ENCODE measurements around the gene COL5A1.

Gene COL5A1

DNA sequence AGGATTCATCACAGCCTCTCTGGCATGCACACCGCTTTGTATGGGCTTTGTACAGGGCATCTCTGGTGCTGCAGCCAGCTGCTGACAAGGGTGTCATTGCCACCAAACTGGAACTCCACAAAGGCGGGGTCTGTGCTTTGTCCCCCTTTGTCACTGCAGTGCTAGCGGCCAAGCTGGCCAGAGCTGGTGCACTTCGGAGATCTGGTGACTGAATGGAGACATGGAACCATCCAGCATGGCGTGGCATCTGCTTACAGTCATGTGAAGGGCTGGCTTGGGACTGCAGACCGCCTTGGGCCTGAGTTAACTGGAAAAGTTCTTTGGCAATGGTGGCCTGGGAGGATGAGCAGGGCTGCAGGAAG is 18.7 kb upstream of the COL5A1 start:
- no peak for DNase-seq (ENCODE audit: low read depth)
- no peak overlapping the region for H3K4me3 ChIP-seq (ENCODE audit: low read length)
- TF ChIP-seq, protein P1, sequence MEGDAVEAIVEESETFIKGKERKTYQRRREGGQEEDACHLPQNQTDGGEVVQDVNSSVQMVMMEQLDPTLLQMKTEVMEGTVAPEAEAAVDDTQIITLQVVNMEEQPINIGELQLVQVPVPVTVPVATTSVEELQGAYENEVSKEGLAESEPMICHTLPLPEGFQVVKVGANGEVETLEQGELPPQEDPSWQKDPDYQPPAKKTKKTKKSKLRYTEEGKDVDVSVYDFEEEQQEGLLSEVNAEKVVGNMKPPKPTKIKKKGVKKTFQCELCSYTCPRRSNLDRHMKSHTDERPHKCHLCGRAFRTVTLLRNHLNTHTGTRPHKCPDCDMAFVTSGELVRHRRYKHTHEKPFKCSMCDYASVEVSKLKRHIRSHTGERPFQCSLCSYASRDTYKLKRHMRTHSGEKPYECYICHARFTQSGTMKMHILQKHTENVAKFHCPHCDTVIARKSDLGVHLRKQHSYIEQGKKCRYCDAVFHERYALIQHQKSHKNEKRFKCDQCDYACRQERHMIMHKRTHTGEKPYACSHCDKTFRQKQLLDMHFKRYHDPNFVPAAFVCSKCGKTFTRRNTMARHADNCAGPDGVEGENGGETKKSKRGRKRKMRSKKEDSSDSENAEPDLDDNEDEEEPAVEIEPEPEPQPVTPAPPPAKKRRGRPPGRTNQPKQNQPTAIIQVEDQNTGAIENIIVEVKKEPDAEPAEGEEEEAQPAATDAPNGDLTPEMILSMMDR (IDR thresholded peaks at IDR 0.05; ENCODE audit: insufficient read depth, low read depth, low read length, missing control alignments) = no peak

DNA sequence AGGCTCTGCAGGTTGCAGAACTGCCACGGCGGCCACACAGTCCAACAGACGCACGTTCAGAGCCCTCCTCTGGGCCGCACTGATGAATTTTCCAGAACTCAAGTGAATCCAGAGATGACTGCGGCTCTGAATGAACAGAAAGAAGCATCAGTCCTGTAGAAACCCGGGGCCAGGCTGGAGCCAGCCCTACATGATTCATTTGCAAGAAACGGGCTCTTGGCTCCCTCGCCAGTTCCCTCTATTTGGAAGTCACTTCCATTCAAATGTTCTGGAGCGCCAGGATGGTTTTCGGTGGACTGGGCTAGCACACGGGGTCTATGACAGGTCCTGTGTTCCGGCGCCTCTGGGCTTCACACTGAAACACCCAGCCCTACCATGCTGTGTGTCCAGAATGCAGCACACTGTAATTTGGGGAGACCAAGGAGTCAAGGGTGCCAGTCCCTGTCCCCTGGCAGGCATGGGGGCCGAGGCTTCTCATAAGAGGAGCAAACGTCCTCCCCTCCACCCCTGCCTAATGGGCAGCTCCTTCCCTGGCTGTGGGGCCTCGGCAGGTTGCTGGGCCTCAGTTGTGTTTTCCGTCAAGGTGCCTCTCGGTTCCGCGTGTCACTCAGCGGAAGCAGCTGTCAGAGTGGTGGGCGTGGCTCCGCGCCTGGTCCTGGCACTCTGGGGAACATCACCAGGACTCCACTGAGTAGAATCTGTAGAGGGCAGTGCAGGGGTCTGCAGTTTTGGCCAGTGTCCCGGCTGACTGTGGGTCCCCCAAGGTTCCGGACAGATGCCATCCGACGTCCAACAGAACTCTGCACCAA is 18.1 kb upstream of the COL5A1 start:
- TF ChIP-seq, protein P1 (IDR thresholded peaks at IDR 0.05; ENCODE audit: insufficient read depth, low read depth, low read length, missing control alignments) = no peak
- no peak for DNase-seq (ENCODE audit: low read depth)
- H3K4me3 ChIP-seq (ENCODE audit: low read length) = no peak overlapping the region

DNA sequence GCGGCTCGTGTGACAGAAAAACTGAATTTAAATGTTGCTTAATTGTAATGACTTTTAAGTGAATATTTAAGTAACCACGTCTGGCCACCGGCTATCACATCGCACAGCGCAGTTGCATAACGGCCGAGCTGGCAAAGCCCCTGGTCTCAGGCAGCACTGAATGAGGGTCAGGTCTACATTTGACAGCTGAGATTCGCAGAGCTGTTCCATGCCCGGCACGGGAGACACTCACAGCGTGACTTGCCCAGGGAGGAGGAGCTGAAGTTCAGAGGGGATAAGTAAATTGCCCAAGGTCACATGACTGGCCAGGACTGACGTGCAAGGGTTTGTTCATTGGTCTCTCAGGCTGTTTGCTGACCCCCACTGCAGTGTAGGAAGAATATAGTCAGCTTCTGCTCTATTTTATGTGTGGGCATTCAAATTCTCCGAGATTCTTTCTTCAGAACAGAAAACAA is 17.4 kb upstream of the COL5A1 start:
- no peak for DNase-seq (ENCODE audit: low read depth)
- TF ChIP-seq, protein P1 (IDR thresholded peaks at IDR 0.05; ENCODE audit: insufficient read depth, low read depth, low read length, missing control alignments) = no peak
- H3K4me3 ChIP-seq (ENCODE audit: low read length) = no peak overlapping the region

DNA sequence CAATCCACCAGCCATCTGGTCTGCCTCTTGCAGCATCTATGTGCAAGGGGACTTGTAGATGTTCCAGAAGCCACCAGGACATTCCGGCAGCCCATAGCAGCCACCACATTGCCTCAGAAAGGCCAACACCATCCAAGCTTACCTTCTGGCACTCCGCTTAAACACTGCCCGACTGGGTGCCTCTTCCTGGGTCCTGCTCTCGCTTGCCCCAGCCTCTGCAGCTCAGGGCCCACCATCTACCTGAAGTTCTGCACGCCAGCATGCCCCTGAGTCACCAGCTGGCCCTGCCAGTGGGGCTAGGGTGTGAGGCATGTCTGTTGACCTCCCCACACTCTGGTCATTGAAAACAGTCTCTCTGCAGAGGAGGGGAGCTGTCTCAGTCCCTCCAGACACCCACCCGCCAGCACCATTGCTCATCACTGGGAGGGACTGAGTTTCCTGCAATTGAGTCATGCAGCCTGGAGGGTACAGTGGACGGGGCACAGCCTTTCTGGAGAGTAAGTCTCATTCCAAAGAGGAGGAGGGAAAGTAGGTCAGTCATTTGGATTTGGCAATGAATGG is 16.9 kb upstream of the COL5A1 start:
- TF ChIP-seq, protein P1 (IDR thresholded peaks at IDR 0.05; ENCODE audit: insufficient read depth, low read depth, low read length, missing control alignments) = no peak
- DNase-seq (ENCODE audit: low read depth) = peak; percentile 3
- H3K4me3 ChIP-seq (ENCODE audit: low read length) = no peak overlapping the region

DNA sequence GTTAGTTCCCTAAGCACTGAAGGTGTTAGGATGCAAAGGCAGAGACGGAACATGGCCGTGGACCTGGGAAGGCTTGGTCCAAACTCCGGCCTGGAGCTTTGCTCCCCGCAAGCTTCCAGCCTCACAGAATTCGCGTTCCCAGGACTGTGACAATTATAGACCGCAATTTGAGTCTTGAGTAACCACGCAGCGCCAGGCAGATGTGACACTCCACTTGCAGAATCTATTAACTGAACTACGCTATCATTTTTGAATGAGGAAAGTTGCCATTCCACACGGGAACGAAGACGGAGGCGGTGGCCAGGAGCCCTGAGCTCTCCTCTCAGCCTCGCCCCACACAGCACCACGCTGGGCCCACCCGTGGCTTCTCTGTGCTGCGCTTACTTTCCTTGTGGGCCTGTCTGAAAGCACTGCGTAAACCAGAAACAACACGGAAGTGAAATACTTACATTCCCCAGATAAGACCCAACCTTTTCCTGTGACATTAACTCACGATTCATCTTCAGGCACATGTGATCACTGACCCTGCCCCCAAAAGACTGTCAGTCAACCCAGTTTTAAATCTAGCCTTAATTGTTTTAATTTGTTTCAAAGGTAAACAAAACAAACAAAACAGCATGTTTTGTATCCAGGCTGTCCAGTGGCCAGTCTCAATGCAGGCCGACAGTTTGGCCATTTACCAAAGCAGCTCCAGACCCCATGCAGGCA is 16.1 kb upstream of the COL5A1 start:
- TF ChIP-seq, protein P1 (IDR thresholded peaks at IDR 0.05; ENCODE audit: insufficient read depth, low read depth, low read length, missing control alignments) = no peak
- no peak overlapping the region for H3K4me3 ChIP-seq (ENCODE audit: low read length)
- DNase-seq (ENCODE audit: low read depth) = no peak

DNA sequence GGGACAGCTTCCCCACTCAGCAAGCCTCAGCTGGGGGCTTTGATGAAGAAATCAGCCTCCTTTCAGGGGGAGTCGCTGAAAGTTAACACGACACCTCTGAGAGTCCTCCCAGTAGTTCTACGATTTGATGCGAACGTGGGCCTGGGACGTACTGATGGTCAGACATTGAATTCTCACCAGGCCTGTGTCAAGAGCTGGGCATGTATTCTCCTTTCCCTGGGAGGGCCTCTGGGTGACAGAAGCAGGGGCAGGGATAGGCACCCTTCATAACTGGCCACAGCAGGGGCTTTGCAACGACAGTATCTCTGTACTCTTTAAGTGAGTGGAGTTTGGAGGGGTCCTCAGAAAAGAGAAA is 15.6 kb upstream of the COL5A1 start:
- H3K4me3 ChIP-seq (ENCODE audit: low read length) = no peak overlapping the region
- TF ChIP-seq, protein P1 (IDR thresholded peaks at IDR 0.05; ENCODE audit: insufficient read depth, low read depth, low read length, missing control alignments) = no peak
- DNase-seq (ENCODE audit: low read depth) = no peak
